SU-DHL-6 (cell line): Measurements from ENCODE around the gene TMOD2.

Experiments
- H2AFZ ChIP-seq: fragments of 200-600 bp; sonication (generic); 2 replicates; pipeline ENCODE4 v1.6.1; 2014; ENCODE audit warnings: low read depth, mild to moderate bottlenecking, moderate library complexity, mixed read lengths, antibody characterized with exemption, low read length; ENCODE audit not compliant: severe bottlenecking
- H3F3A ChIP-seq: fragments of 200-600 bp; shearing (Covaris generic); 2 replicates; pipeline ENCODE4 v1.6.0; 2016; ENCODE audit warnings: antibody characterized with exemption, mild to moderate bottlenecking; ENCODE audit not compliant: insufficient read depth
- H3K27ac ChIP-seq: fragments of 200-600 bp; sonication (generic); 2 replicates; pipeline ENCODE4 v1.5.1; 2016; ENCODE audit warnings: low read depth, mild to moderate bottlenecking, low read length, moderate library complexity, mixed read lengths
- H3K27me3 ChIP-seq: fragments of 200-600 bp; sonication (generic), shearing (Covaris generic); 2 replicates; pipeline ENCODE4 v1.6.0; 2014; ENCODE audit warnings: mild to moderate bottlenecking, low read length
- H3K36me3 ChIP-seq: fragments of 200-600 bp; sonication (generic); 2 replicates; pipeline ENCODE4 v1.6.1; 2014; ENCODE audit warnings: mild to moderate bottlenecking, low read length, mixed read lengths
- H3K4me2 ChIP-seq: fragments of 300-600, 200-600 bp; shearing (Covaris generic), sonication (generic); 2 replicates; pipeline ENCODE4 v1.6.0; 2014; ENCODE audit warnings: low read length, low read depth, mild to moderate bottlenecking; ENCODE audit not compliant: poor library complexity, severe bottlenecking
- H3K4me3 ChIP-seq: fragments of 200-600 bp; sonication (generic); 2 replicates; pipeline ENCODE4 v1.5.1; 2014; ENCODE audit warnings: antibody characterized with exemption, low read length, mild to moderate bottlenecking, mixed read lengths; ENCODE audit not compliant: insufficient read depth, poor library complexity, severe bottlenecking
- H3K79me2 ChIP-seq: fragments of 200-600 bp; sonication (generic); 2 replicates; pipeline ENCODE4 v1.6.1; 2014; ENCODE audit warnings: mild to moderate bottlenecking, low read length, moderate library complexity; ENCODE audit not compliant: insufficient read depth
- H3K9ac ChIP-seq: fragments of 200-600 bp; sonication (generic); 2 replicates; pipeline ENCODE4 v1.7.0; 2014; ENCODE audit warnings: mild to moderate bottlenecking, low read length
- H3K9me2 ChIP-seq: fragments of 200-600 bp; sonication (generic); replicated peaks from 2 replicates; pipeline ENCODE4 v1.6.1; 2014; ENCODE audit warnings: low read length; ENCODE audit not compliant: insufficient read depth
- H3K9me3 ChIP-seq: fragments of 200-600 bp; sonication (generic); 2 replicates; pipeline ENCODE4 v1.6.1; 2014; ENCODE audit warnings: low read length, mixed read lengths; ENCODE audit not compliant: insufficient read depth
- H4K20me1 ChIP-seq: fragments of 200-600 bp; sonication (generic); 2 replicates; pipeline ENCODE4 v1.6.1; 2014; ENCODE audit warnings: low read depth, mild to moderate bottlenecking, antibody characterized with exemption, low read length, moderate library complexity, mixed read lengths
- CTCF ChIP-seq: fragments of 200-600 bp; sonication (generic); IDR thresholded peaks from one replicate; pipeline ENCODE4 v1.5.1; 2017; ENCODE audit warnings: antibody characterized with exemption, mild to moderate bottlenecking, low read length, moderate library complexity; ENCODE audit not compliant: insufficient read depth, poor library complexity, severe bottlenecking
- EZH2phosphoT487 ChIP-seq: fragments of 200-600 bp; sonication (generic), shearing (Covaris generic); conservative IDR thresholded peaks from 2 replicates; pipeline ENCODE4 v1.6.1; 2018; ENCODE audit warnings: mild to moderate bottlenecking, antibody characterized with exemption, low read length, moderate library complexity, mixed read lengths

TMOD2 gene

GRCh38 chr15:51793521-51794305 is 42.3 kb downstream of the TMOD2 start:
- no peak overlapping the region for H2AFZ ChIP-seq
- H3K4me2 ChIP-seq, result no peak overlapping the region
- no peaks in the 10 kb centered on the region for H3F3A ChIP-seq
- no peaks in the 10 kb centered on the region for H3K36me3 ChIP-seq
- H3K9me3 ChIP-seq, result no peaks in the 10 kb centered on the region
- H3K27ac ChIP-seq, result no peak overlapping the region
- H3K79me2 ChIP-seq, result no peaks in the 10 kb centered on the region
- no peaks in the 10 kb centered on the region for H4K20me1 ChIP-seq
- H3K4me3 ChIP-seq, result no peak overlapping the region
- H3K27me3 ChIP-seq, result no peaks in the 10 kb centered on the region
- H3K9me2 ChIP-seq, result no peaks in the 10 kb centered on the region
- H3K9ac ChIP-seq, result no peak overlapping the region
- TF ChIP-seq CTCF (no peak), EZH2phosphoT487 (no peak)

- no peaks in the 10 kb centered on the region for H3K27me3 ChIP-seq
- no peaks in the 10 kb centered on the region for H3K9me3 ChIP-seq
- no peaks in the 10 kb centered on the region for H4K20me1 ChIP-seq
- H3K9me2 ChIP-seq, result no peaks in the 10 kb centered on the region
- H3K79me2 ChIP-seq, result no peaks in the 10 kb centered on the region
- H3K4me2 ChIP-seq, result no peak overlapping the region
- no peak overlapping the region for H3K4me3 ChIP-seq
- no peak overlapping the region for H3K9ac ChIP-seq
- no peaks in the 10 kb centered on the region for H3K36me3 ChIP-seq
- TF ChIP-seq CTCF (no peak), EZH2phosphoT487 (no peak)
- H3K27ac ChIP-seq, result no peak overlapping the region
- H2AFZ ChIP-seq, result no peak overlapping the region
- H3F3A ChIP-seq, result no peaks in the 10 kb centered on the region
Measured at GRCh38 chr15:51796847-51797401, 45.5 kb downstream of the TMOD2 start.

GRCh38 chr15:51798281-51798680 is 46.9 kb downstream of the TMOD2 start:
- H3K4me2 ChIP-seq, result no peak overlapping the region
- no peaks in the 10 kb centered on the region for H3K27me3 ChIP-seq
- no peaks in the 10 kb centered on the region for H3K36me3 ChIP-seq
- no peak overlapping the region for H2AFZ ChIP-seq
- H3K79me2 ChIP-seq, result no peaks in the 10 kb centered on the region
- H3F3A ChIP-seq, result no peaks in the 10 kb centered on the region
- no peak overlapping the region for H3K4me3 ChIP-seq
- no peaks in the 10 kb centered on the region for H3K9me3 ChIP-seq
- H4K20me1 ChIP-seq, result no peaks in the 10 kb centered on the region
- TF ChIP-seq CTCF, result no peak
- no peak for TF ChIP-seq EZH2phosphoT487
- H3K9me2 ChIP-seq, result no peaks in the 10 kb centered on the region
- H3K9ac ChIP-seq, result no peak overlapping the region
- H3K27ac ChIP-seq, result no peak overlapping the region
